ENCODE results near the gene CTNNBL1.
"Not testable (repeated sequence)": the region's sequence is repeated elsewhere in the genome, so short reads cannot be mapped to it uniquely, and the experiment has no call there.

CTNNBL1 gene

DNA sequence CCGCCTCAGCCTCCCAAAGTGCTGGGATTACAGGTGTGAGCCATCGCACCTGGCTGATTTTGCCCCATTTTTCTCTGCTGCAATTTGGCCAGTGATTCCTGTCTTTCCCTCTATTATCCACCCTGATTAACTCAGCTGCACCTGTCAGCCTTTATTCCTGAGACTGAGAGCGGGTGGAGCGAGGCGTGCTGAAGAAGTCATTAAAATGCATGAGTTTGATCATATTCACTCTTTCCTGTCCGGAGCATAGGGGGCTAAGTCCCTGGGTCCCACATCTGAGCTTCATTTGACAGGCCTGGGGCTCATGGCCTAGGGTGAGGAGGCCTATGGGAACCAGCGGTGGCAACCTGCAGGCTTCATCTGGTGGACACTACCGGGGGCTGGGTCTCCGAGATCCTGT lies 25.7 kb upstream of the CTNNBL1 start:
- Histone ChIP-seq H3K9me3 (ENCODE audit: low read length) (no peaks in the 10 kb centered on the region), H3K36me3 (ENCODE audit: insufficient read depth, low read length) (no peaks in the 10 kb centered on the region), H3K27me3 (ENCODE audit: insufficient read depth, low read length) (no peaks in the 10 kb centered on the region), H3K4me3 (ENCODE audit: low read length) (no peak overlapping the region), H2AFZ (ENCODE audit: low read depth, low read length) (no peak overlapping the region), H3K4me1 (ENCODE audit: insufficient read depth, low read length) (peaks cover 15% of the 10 kb centered on the region)

DNA sequence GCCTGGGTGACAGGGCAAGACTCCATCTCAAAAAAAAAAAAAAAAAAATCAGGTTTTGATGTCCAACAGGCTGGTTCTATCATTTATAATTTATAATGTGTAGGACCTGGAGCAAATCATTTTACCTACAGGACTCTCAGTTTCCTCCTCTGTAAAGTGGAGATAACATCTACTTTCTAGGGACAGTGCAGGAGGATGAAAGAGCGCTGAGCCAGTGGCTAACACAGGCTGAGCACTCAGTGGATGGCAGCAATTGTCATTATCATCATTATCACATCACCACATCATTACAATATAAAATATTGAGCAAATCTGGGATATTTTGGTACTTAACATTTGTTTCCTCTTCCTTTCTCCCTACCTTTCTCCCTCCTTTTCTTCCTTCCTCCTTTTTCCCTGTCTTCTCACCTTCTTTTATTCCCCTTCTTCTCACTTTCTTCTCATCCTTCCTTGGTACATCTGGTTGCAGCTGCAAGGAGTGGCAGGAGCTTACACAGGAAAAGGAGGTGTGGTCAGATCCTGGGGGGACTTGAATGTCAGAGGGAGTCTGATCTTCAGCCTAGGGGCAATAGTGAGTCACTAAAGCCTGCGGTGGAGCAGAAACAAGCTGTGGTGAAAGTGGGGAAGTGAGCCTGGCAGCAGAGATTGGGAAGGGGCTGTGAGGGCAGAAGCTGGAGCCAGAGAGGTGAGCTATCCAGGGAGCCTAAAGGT lies 24.6 kb upstream of the CTNNBL1 start:
- Histone ChIP-seq H3K36me3 (ENCODE audit: insufficient read depth, low read length) (no peaks in the 10 kb centered on the region), H3K9me3 (ENCODE audit: low read length) (no peaks in the 10 kb centered on the region), H3K4me3 (ENCODE audit: low read length) (no peak overlapping the region), H3K27me3 (ENCODE audit: insufficient read depth, low read length) (no peaks in the 10 kb centered on the region), H3K4me1 (ENCODE audit: insufficient read depth, low read length) (peaks cover 15% of the 10 kb centered on the region), H2AFZ (ENCODE audit: low read depth, low read length) (no peak overlapping the region)

- Histone ChIP-seq H3K27me3 (ENCODE audit: insufficient read depth, low read length) (no peaks in the 10 kb centered on the region), H3K9me3 (ENCODE audit: low read length) (no peaks in the 10 kb centered on the region)
Observed at GRCh38 chr20:37669773-37670236, 24.0 kb upstream of the CTNNBL1 start.

GRCh38 chr20:37670351-37670791 lies 23.5 kb upstream of the CTNNBL1 start:
- Histone ChIP-seq H3K4me1 (ENCODE audit: insufficient read depth, low read length) (peaks cover 15% of the 10 kb centered on the region), H3K36me3 (ENCODE audit: insufficient read depth, low read length) (no peaks in the 10 kb centered on the region), H3K27me3 (ENCODE audit: insufficient read depth, low read length) (no peaks in the 10 kb centered on the region), H3K9me3 (ENCODE audit: low read length) (no peaks in the 10 kb centered on the region), H2AFZ (ENCODE audit: low read depth, low read length) (no peak overlapping the region), H3K4me3 (ENCODE audit: low read length) (no peak overlapping the region)

More at GRCh38 chr20:37669773-37670236, 24.0 kb upstream of the CTNNBL1 start:
- no peak overlapping the region for H2AFZ ChIP-seq (ENCODE audit: low read depth, low read length)
- H3K4me1 ChIP-seq (ENCODE audit: insufficient read depth, low read length), result peaks cover 15% of the 10 kb centered on the region
- H3K36me3 ChIP-seq (ENCODE audit: insufficient read depth, low read length), result no peaks in the 10 kb centered on the region
- H3K4me3 ChIP-seq (ENCODE audit: low read length), result no peak overlapping the region

DNA sequence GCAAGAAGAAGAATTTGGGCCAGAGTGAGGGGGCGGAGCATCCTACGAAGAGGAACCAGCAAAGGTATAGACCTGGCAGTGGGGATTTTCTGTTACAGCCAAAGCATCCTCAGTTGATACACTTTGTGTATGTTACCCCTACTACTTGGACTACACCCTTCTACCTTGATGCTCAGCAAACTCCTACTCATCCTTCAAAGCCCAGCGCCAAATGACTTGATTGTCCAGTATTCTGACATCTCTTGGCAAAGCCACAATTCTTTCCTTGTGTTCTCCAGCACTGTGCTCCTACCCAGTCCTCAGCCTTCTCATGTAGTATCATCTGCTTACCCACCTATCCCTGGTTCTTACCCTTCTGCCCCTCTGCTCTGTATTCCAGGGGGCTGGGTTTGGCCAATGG lies 21.7 kb upstream of the CTNNBL1 start:
- Histone ChIP-seq H3K36me3 (ENCODE audit: insufficient read depth, low read length) (no peaks in the 10 kb centered on the region), H3K4me3 (ENCODE audit: low read length) (no peak overlapping the region), H3K27me3 (ENCODE audit: insufficient read depth, low read length) (peaks cover 2% of the 10 kb centered on the region), H3K4me1 (ENCODE audit: insufficient read depth, low read length) (peaks cover 15% of the 10 kb centered on the region), H2AFZ (ENCODE audit: low read depth, low read length) (no peak overlapping the region), H3K9me3 (ENCODE audit: low read length) (no peaks in the 10 kb centered on the region)

DNA sequence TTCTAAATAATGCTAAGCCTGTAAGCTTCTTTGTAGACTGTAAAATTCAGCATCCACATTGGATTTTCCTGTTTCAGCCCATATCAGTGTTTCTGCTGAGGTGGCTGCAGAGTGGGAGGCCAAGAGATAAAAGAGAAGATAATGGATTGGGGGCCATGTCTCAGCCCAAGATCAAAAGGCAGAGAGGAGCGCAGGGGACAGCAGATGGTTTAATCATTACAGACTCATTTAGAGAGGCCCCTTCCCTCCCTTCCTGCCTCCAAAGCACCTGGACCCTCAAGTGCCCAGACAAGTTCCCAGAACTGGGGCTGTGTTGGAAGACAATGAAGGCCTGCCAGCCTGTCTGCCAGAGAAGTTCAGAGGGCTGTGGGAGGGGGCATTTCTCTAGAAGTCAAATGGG lies 20.4 kb upstream of the CTNNBL1 start:
- Histone ChIP-seq H2AFZ (ENCODE audit: low read depth, low read length) (no peak overlapping the region), H3K27me3 (ENCODE audit: insufficient read depth, low read length) (peaks cover 2% of the 10 kb centered on the region), H3K4me3 (ENCODE audit: low read length) (no peak overlapping the region), H3K9me3 (ENCODE audit: low read length) (no peaks in the 10 kb centered on the region), H3K36me3 (ENCODE audit: insufficient read depth, low read length) (no peaks in the 10 kb centered on the region), H3K4me1 (ENCODE audit: insufficient read depth, low read length) (peaks cover 15% of the 10 kb centered on the region)

DNA sequence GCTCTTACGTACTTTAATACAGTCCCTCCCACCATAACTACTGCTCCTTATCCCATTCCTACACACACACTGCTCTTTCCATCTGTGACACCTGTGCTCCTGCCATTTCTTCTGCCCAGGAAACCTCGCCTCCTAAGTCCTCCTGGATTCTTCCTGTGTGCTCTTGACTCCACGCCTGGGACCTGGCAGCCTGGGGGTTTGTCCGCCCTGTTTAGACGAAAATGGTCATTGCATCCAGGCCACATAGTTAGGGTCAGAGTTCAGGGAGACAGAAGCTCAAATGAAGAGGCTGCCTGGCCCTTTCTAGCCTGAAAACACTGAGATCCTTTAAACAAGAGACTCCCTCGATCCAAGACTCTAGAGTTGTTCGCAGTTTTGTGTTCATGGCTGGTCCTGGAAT lies 17.4 kb upstream of the CTNNBL1 start:
- H3K9me3 ChIP-seq (ENCODE audit: low read length), result no peaks in the 10 kb centered on the region
- peaks cover 2% of the 10 kb centered on the region for H3K27me3 ChIP-seq (ENCODE audit: insufficient read depth, low read length)

GRCh38 chr20:37677969-37678861 lies 15.6 kb upstream of the CTNNBL1 start:
- Histone ChIP-seq H3K4me1 (ENCODE audit: insufficient read depth, low read length) (peaks cover 8% of the 10 kb centered on the region), H3K9me3 (ENCODE audit: low read length) (no peaks in the 10 kb centered on the region), H3K36me3 (ENCODE audit: insufficient read depth, low read length) (no peaks in the 10 kb centered on the region), H2AFZ (ENCODE audit: low read depth, low read length) (no peak overlapping the region), H3K4me3 (ENCODE audit: low read length) (no peak overlapping the region), H3K27me3 (ENCODE audit: insufficient read depth, low read length) (peaks cover 2% of the 10 kb centered on the region)

More for the DNA sequence above, 17.4 kb upstream of the CTNNBL1 start:
- H3K36me3 ChIP-seq (ENCODE audit: insufficient read depth, low read length), result no peaks in the 10 kb centered on the region
- peaks cover 1% of the 10 kb centered on the region for H3K4me1 ChIP-seq (ENCODE audit: insufficient read depth, low read length)
- H3K4me3 ChIP-seq (ENCODE audit: low read length), result no peak overlapping the region
- no peak overlapping the region for H2AFZ ChIP-seq (ENCODE audit: low read depth, low read length)

DNA sequence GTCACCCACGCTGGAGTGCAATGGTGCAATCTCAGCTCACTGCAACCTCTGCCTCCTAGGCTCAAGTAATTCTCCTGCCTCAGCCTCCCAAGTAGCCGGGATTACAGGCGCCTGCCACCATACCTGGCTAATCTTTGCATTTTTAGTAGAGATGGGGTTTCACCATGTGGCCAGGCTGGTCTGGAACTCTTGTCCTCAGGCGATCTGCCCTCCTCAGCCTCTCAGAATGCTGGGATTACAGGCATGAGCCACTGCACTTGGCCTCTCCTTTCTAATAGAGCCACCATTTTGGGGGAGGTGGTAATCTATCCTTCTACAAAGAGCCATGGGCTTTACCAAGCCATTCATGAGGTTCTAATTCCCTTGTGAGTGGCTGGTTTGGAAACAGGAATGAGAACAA lies 14.1 kb upstream of the CTNNBL1 start:
- not testable (repeated sequence) for H3K27me3 ChIP-seq (ENCODE audit: insufficient read depth, low read length); H3K4me3 ChIP-seq (ENCODE audit: low read length); H3K36me3 ChIP-seq (ENCODE audit: insufficient read depth, low read length); H3K4me1 ChIP-seq (ENCODE audit: insufficient read depth, low read length); H2AFZ ChIP-seq (ENCODE audit: low read depth, low read length); H3K9me3 ChIP-seq (ENCODE audit: low read length)

DNA sequence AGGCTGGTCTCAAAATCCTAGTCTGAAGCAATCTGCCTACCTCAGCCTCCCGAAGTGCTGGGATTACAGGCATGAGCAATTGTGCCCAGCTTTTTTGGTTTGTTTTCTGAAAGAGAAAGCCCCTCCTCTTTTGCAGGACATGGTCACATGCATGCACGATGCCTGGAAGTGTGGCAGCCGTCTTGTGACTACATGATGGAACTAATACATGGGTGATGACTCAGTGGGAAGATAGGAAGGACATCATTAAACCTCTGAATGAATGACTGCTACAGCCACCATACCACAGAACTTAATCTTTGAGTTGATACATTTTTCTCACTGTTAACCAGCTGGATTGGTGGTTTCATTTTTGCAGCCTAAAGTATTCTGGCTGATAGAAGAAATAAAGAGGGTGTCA lies 13.4 kb upstream of the CTNNBL1 start:
- Histone ChIP-seq H3K36me3 (ENCODE audit: insufficient read depth, low read length) (no peaks in the 10 kb centered on the region), H3K27me3 (ENCODE audit: insufficient read depth, low read length) (peaks cover 2% of the 10 kb centered on the region), H3K4me3 (ENCODE audit: low read length) (no peak overlapping the region), H3K4me1 (ENCODE audit: insufficient read depth, low read length) (peaks cover 8% of the 10 kb centered on the region), H3K9me3 (ENCODE audit: low read length) (no peaks in the 10 kb centered on the region), H2AFZ (ENCODE audit: low read depth, low read length) (no peak overlapping the region)

DNA sequence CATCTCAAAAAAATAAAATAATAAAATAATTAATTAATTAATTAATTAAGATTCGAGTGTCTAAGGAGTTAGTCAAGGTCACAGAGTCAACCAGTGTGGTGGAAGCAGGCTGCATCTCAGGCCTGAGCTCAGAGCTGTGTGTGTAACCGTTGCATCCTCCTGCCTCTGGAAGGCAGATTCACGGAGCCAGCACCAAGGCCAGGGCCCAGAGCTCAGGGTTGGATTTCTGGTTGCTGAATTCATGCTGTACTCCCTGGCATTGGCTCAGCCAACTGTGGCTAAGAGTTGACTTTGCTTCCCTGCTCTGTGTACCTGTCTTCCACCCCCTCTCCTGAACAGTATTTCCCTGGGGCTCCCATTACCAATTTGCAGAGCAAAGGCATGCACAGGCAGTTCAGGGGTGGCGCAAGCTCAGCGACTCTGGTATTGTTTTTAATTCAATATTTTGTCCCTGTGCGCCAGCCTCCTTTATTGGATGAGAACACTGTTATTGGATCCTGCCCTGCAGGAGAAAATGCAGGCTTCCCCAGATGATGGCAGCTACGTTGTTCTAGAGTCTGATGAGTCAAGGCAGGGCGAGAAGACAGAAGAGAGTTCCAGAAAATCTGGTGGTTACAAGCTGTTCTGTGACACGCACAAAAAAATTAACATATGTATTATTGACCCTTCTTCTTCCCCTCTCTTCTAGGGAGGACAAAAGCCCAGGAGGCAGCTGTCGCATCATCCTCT lies 12.3 kb upstream of the CTNNBL1 start:
- Histone ChIP-seq H2AFZ (ENCODE audit: low read depth, low read length) (peak overlapping the region; percentile 27), H3K4me1 (ENCODE audit: insufficient read depth, low read length) (peaks cover 8% of the 10 kb centered on the region), H3K9me3 (ENCODE audit: low read length) (no peaks in the 10 kb centered on the region), H3K4me3 (ENCODE audit: low read length) (no peak overlapping the region), H3K36me3 (ENCODE audit: insufficient read depth, low read length) (no peaks in the 10 kb centered on the region), H3K27me3 (ENCODE audit: insufficient read depth, low read length) (peaks cover 5% of the 10 kb centered on the region)

DNA sequence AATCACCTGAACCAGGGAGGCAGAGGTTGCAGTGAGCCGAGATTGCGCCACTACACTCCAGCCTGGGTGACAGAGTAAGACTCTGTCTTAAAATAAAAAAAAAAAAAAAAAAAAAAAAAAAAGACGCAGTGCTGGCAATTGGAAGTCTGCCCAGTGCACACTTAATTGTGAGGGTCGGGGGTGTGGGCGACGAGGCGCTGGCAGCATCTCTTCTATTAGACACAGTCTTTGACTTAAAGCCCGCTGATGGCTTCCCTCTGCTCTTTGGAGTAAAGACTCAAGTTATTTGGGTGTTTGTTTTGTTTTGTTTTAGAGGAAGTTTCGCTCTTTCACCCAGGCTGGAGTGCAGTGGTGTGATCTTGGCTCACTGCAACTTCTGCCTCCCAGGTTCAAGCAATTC lies 10.7 kb upstream of the CTNNBL1 start:
- peaks cover 11% of the 10 kb centered on the region for H3K27me3 ChIP-seq (ENCODE audit: insufficient read depth, low read length)
- not testable (repeated sequence) for H2AFZ ChIP-seq (ENCODE audit: low read depth, low read length); H3K4me3 ChIP-seq (ENCODE audit: low read length); H3K4me1 ChIP-seq (ENCODE audit: insufficient read depth, low read length); H3K9me3 ChIP-seq (ENCODE audit: low read length); H3K36me3 ChIP-seq (ENCODE audit: insufficient read depth, low read length)

Data from neuron (in vitro differentiated cells).